ENCODE data around the gene TMIE. TPM values are rescaled to one million over a fixed set of nuclear protein-coding genes. Genes with fewer than 3 reads are reported as not detected.

The TMIE gene
- total RNA-seq, result 1 to 10 TPM; 1.4 TPM
- long read RNA-seq, donor 1, result 0 reads
- long read RNA-seq, donor 2, partial matches to known transcripts, result 1 of 6 reads
- long read RNA-seq, donor 2, other reads (novel, unspliced or antisense), result 1 of 6 reads

- intact Hi-C loops (cut with DNase I), result loop anchor here in 1 of 2 donors (10.0 kb wide), 2 partner anchors 163 to 623 kb away; partner anchors contain the start of gene MYL3
- no peak for DNase-seq (ENCODE audit: low spot score)
Measured at GRCh38 chr3:46701181-46701939, at the start of gene TMIE. TMIE (plus strand) TSS chr3:46701392; CDS start chr3:46701488, 96 bp downstream.

GRCh38 chr3:46655271-46655670 lies 45.9 kb upstream of the TMIE start:
- intact Hi-C loops (cut with DNase I), result no loop called here
- no peak for DNase-seq (ENCODE audit: low spot score)

DNA sequence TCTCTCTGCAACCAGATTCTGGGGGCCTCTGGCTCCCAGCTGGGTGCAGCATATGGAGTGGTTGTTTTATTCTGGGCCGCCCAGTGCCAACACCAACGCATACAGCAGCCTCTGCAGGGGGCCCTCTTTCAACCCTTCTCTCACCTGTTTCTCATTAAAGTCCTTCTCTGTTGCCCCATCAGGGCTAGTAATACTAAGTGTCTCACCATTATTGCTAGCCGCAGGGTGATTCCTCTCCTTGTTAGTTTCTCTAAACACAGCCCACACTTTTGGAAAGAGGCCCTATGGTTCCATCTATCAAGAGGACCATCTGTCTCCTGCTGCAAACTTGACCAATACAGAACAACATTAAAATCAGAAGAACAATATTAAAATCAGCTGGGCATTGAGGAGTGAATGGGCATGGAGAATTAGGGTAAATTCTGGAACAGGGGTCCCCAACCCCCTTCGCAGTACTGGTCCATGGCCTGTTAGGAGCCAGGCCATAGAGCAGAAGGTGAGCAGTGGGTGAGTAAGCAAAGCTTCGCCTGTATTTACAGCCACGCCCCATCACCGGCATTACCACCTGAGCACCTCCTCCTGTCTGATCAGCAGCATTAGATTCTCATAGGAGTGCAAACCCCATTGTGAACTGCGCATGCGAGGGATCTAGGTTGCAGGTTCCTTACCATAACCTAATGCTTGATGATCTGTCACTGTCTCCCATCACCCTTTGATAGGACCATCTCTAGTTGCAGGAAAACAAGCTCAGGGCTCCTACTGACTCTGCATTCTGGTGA lies 44.2 kb upstream of the TMIE start:
- DNase-seq (ENCODE audit: low spot score), result no peak
- intact Hi-C loops (cut with DNase I), result no loop called here

DNA sequence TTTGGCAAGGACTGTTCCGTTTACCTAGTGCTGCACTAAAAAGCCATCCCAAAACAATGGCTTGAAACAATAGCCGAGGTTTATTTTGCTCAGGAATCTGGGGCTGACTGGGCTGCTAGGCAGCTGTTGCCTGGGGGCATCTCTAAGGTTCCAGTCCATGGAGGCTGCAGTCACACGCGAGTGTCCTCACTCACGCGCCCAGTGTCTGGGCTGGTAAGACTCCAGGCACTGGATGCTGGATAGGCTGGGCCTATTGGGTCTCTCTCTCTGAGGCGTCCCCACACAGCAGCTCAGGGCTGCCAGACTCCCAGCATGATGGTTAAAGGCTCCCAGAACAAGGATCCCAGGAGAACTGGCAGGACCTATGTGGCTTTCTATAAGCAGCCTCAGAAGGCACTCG lies 41.9 kb upstream of the TMIE start:
- DNase-seq (ENCODE audit: low spot score), result no peak
- intact Hi-C loops (cut with DNase I), result no loop called here

- intact Hi-C loops (cut with DNase I), result no loop called here
- DNase-seq (ENCODE audit: low spot score), result no peak
Measured at GRCh38 chr3:46660003-46660402, 41.2 kb upstream of the TMIE start.

- DNase-seq (ENCODE audit: low spot score), result no peak
- intact Hi-C loops (cut with DNase I), result no loop called here
Measured at GRCh38 chr3:46660543-46661523, 40.4 kb upstream of the TMIE start.

DNA sequence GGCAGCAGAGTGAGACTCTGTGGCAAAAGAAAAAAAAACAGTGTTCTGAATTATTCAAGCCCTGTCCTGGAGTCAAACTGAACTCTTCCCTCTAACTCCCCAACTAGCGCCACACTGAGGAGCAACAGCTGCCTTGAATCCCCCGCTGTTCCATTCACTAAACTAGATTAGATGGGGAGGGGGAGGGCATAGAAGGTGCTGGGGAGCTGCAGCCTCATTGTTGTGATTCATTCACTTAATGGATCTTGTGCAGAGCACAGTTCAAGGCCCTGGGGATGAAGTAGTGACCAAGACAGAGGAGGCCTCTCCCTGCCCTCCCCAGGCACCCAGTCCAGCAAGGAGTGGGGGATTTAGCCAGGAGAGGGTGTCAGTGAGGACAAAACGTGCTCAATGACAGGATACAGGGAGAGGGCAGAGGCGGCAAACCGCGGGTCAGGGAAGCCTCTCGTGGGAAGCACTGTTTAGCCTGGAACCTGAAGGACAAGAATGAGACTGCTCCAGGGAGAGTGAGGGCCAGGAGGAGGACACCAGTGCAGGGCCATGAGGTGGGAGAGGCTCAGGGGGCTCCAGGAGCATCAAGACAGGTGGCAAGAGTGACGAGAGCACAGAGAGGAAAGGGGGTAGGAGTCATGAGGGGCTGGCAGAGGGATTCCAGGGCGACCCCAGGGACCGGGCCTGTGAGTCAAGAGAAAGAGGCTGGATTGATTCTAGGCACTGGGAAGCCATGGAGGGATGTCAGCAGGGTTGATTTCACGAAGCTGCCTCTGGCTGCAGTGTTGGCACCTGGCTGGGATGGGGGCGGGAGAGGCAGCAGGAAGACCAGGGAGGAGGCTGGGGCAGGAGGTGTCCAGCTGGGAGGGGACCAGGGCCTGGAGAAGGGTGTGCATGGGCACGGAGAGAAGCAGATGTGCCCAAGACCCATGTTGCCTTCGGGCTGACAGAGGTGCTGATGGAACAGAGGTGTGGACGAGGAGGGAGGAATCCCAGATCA lies 39.1 kb upstream of the TMIE start:
- intact Hi-C loops (cut with DNase I), result loop anchor here in 1 of 2 donors (2.0 kb wide), 1 partner anchor 77 kb away; no protein-coding TSS in a partner anchor
- no peak for DNase-seq (ENCODE audit: low spot score)

GRCh38 chr3:46662771-46663551 lies 38.2 kb upstream of the TMIE start:
- DNase-seq (ENCODE audit: low spot score), result peak; percentile 84
- intact Hi-C loops (cut with DNase I), result loop anchor here in 1 of 2 donors (2.0 kb wide), 1 partner anchor 76 kb away; no protein-coding TSS in a partner anchor

DNA sequence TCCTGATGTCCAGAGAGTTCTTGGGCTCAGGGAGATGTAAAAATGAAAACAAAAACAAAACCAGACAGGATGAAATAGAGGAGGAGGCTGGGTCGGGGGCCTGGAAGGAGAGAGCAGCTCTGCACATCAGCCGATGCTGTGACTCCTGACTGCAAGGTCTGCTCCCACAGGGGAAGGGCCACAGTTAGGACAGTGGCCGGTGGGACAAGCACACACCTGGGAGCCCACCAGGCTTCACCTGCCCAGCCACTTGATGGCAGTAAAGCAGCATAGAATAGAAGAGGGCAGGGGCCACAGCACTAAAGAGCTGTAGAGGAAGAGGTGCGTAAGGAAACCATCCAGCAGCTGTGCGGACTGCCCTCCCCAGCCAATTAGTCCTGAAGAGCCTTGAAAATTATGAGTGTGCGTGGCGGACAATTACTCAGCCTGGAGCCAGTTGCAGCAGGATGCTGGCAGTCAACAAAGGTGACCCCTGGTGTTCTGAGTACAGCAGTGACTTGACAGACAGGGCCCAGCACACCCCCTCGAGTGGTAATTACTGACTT lies 37.5 kb upstream of the TMIE start:
- intact Hi-C loops (cut with DNase I), result loop anchor here in 1 of 2 donors (2.0 kb wide), 1 partner anchor 75 kb away; no protein-coding TSS in a partner anchor
- DNase-seq (ENCODE audit: low spot score), result no peak

- DNase-seq (ENCODE audit: low spot score), result no peak
Measured at GRCh38 chr3:46664188-46664970, 36.8 kb upstream of the TMIE start.

GRCh38 chr3:46664971-46665762 lies 36.0 kb upstream of the TMIE start:
- peak; percentile 79 for DNase-seq (ENCODE audit: low spot score)
- intact Hi-C loops (cut with DNase I), result no loop called here

More at GRCh38 chr3:46664188-46664970, 36.8 kb upstream of the TMIE start:
- intact Hi-C loops (cut with DNase I), result no loop called here

DNA sequence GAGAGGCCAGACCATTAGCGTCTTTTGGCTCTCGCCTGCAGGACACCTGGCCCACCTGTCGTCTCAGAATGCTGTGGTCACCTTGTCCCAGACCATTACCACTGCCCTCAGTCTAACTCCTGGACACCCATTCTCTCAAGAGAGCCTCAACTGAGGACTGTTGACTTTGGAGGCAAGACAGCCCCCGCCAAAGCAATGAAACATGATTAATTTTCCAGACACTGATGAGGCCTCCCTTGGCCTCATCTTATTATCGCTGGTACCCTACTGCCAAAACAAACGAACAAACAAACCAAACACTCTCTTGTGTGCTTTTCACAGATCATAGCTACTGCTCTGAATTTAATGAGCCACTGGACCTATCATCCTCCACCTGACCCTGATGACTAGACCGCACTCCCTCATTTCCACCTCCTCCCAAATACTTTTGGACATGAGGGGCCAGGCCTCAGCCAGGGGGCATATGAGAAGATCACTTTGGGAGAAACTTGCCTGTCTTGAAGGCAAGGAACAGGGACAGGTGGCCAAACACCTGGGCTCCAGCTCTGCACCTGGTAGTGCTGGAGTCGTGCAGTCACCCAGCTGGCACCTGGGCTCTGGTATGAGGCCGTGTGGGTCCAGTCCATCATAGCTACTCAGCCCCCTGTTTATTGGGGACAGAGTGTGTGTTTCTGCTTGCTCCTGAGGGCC lies 35.3 kb upstream of the TMIE start:
- intact Hi-C loops (cut with DNase I), result no loop called here
- DNase-seq (ENCODE audit: low spot score), result peak; percentile 32

DNA sequence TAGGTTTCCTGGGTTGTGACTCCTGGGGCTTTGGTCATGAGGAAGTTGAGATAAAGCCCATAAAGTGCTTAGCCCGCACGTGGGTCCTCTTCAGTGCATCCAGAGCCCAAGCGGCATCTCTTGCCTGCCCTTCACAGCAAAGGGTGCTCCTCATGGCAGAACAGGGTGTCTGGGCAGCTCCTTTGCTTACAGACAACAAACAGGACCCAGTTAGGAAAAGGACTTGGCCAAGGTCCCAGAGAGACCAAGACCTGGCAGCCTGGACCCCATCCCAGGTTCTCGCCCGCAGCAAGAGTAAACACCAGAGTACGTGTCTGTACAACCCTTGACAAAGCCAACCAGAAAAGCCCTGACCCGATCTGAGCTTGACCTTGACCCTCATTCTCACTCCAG lies 34.7 kb upstream of the TMIE start:
- intact Hi-C loops (cut with DNase I), result no loop called here

DNA sequence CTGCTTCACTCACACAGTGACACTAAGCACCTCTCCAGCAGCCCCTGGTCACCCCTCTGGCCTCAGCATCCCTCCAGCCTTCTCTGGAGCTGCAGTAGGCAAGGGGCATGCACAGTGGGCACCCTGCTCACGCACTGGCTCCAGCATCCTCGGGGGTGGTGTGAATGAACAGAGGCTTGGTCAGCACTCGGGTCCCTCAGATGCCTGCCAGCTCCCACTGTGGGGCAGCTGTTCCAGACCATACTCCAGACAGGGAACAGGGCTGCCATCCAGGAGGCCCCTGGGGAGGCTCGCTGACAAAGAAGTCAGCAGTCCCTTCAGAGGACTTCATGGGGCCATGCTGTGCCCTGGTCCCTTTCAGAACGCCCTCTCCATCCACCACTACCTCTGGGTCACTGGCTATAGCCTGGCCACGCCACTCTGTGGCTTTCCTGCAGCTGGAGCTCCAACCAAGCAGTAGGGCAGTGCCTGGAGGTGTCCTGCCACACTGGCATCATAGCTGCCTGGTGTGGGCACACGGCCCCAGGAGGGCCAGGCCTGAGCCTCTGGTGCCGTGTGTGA lies 34.1 kb upstream of the TMIE start:
- intact Hi-C loops (cut with DNase I), result no loop called here
- DNase-seq (ENCODE audit: low spot score), result peak; percentile 67

More for the DNA sequence above, 34.7 kb upstream of the TMIE start:
- DNase-seq (ENCODE audit: low spot score), result peak; percentile 41

Data from posterior vena cava (tissue), 2 donors.